ENCODE measurements around the gene CALML4.
"Not testable (repeated sequence)": the region's sequence is repeated elsewhere in the genome, so short reads cannot be mapped to it uniquely, and the experiment has no call there.

CALML4 gene

DNA sequence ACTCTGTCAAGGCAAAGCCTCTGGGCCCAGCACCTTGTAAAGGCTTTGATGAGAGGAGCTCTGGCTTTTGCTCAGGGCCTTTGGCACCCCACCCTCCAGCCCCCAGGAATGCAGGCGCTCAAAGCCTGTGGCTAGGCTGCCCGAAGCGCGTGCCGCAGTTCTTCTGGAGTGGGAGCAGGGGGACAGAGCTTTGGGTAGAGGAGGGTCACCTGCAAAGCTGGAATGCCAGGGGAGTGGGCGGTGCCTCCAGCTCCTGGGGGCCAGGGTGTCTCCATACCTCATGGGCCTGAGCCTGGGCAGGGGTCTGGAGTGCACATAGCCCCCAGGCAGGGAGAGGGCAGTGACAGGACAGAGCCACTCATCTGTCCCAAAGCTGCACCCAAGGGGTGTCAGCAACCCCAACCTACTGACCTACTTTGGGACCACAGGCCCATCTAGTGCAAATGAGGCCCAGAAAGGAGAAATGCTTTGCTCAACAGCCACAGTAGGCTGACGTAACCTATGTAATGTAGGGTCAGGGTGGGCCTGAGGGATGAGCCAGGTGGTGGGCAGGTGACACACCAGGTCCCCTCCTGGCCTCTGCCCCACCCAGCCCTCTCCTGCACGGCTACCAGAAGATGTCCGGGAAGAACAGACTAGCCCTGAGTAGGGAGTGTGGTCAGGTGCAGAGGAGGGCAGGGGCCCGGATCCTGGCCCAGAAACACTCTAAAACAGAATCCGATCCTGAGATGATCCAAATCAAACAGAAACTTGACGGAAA is 2.2 kb upstream of the CALML4 start:
- DNase-seq = no peak

GRCh38 chr15:68206711-68207151 is 1.6 kb upstream of the CALML4 start:
- DNase-seq = no peak

GRCh38 chr15:68205954-68206539 is 915 bp upstream of the CALML4 start:
- DNase-seq = peak; percentile 91 to 93

DNA sequence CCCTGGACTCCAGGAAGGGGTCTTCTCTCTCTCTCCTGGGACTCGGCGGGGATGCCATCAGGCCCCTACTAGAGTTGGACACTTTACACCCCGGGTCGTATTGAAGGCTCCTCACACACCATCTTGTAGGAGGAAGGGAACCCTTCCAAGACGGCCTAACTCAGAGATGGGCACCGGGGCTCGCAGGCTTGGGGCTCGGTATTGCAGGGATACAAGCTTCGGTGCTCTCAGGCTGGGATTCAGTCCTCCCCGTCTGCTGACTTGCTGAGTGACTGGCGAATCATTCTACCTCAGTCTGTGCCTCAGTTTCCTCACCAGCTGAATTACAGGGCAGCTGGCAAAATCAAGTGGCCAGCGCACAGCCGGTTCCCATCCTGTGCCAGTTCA is 419 bp upstream of the CALML4 start:
- no peak for DNase-seq

DNA sequence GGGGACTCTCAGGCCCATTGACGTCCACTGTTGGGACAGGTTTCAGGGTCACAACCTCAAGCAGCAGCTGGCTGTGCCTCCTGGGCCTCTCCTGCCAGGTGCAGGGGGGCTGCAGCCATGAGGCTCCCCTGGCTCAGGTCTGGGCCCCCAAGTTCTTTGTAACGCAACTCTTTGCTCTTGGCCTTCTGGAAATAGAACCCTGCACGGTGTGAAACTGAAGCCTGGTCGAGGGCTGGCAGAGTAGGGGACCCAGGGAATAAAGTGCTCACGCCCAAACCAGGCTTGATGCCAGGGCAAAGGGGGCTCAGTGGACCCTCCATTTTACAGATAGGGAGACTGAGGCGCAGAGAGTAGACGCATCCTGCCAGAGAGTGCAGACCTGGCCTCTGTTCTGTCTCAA is 771 bp downstream of the CALML4 start:
- no peak for DNase-seq

DNA sequence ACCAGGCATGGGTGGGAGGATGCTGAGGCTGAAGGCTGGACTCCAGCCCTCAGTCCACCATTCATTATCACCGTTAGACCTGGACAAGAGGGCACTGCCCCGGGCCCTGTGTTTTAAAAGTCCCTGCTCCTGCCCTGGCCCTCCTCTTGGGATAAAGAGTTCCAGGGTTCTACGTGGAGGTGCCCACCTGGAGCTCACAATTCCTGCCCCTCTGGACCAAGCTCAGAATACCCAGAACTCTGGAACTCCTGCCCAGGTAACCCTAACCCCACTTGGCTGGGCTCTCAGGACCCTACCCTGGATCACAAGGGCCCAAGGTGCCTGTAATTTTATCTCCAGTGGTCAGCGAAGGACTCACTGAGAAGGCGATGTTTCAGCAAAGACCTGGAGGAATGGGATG is 1.2 kb downstream of the CALML4 start:
- no peak for DNase-seq

- DNase-seq = no peak
These were observed 1.6 kb downstream of the CALML4 start for GRCh38 chr15:68203486-68203885.

DNA sequence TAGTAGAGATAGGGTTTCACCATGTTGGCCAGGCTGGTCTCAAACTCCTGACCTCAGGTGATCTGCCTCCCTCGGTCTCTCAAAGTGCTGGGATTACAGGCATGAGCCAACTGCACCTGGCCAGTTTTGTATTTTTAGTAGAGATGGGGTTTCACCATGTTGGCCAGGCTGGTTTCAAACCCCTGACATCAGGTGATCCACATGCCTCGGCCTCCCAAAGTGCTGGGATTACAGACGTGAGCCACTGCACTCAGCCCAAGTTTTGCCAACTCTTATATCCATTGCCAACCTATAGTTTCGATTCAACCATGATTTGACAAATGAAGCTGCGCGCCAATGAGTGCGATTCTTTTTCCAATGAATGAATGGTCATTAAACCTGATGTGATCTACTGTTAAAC is 2.1 kb downstream of the CALML4 start:
- not testable (repeated sequence) for DNase-seq

- no peak for DNase-seq
These were observed 3.3 kb downstream of the CALML4 start for GRCh38 chr15:68201879-68202261.

GRCh38 chr15:68201153-68201878 is 3.8 kb downstream of the CALML4 start:
- DNase-seq = no peak

DNA sequence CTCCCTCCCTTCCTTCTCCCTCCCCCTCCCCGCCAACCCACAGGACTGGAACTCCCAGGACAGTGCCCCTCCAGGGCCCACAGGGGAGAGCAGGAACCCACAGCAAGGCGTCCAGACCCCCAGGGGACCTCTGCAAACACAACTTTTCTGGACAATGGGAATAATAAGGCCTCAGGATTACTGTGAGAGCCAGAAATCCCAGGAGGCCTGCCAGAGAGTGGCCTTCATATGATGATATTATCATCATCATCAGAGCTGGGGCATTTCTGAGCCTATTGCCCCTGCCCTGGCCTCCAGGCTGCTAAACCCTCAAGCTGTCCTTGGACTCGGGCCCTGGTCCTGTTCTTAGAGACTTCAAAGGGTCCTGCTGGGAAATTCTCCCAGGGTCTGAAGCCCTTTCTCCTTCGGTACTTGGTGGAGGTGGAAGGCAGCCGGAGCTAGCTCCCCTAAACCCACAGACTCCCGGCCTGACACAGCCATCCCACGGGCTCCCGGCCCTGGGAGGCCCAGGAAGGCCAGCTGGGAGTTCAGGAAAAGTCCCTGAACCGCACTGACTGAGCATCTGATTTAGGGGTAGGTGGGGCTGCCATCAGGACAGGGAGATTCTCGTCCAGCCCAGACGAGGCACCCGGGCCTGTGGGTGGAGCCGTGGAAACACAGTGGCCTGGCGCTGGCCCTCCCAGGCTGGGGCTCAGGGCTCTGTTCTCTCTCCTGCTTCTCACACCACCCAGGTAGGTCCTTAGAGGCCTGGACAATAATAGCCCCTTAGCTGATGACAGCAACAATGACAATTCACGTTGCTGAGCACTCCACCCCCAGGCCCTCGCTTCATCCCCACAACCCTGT is 4.9 kb downstream of the CALML4 start:
- no peak for DNase-seq

DNA sequence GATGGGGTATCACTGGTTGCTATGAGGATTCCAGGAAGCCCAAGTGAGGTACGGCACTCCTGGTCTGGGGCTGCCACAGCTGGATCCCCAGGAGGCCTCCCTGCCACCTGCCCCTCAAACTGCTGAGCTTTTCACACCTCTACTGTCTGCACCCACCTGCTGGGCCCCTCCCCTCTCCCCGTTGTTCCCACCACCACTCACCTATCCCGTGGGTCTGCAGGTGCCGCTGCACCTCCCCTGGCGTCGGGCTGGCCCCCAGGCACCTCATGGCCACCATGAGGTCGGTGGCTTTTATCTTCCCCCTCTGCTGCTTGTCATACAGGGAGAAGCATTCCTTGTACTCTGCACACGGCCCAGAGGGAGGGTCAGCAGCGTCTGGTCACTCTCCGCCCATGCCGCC is 5.8 kb downstream of the CALML4 start:
- DNase-seq = no peak

GRCh38 chr15:68197661-68198437 is 7.3 kb downstream of the CALML4 start:
- DNase-seq = no peak

DNA sequence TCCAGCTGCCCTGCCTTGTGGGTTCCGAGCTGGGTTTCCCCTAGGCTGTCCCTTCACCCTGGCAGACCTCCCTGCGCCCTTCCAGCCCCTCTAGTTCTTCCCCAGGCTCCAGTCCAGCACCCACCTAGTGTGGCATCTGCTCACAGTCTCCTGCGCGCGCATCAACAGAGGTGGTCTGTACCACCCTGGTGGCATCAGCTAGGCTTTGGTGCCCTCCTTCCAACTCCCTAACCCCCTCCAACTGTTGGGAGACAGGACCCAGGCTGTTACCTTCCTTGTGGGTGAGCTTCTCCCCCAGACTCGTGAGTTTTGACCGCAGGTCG is 8.0 kb downstream of the CALML4 start:
- DNase-seq = no peak

- DNase-seq = no peak
These were observed 8.5 kb downstream of the CALML4 start for GRCh38 chr15:68196445-68197169.

- no peak for DNase-seq
These were observed 9.6 kb downstream of the CALML4 start for GRCh38 chr15:68195336-68196112.

- no peak for DNase-seq
These were observed 12.2 kb downstream of the CALML4 start for GRCh38 chr15:68192804-68193486.

- no peak for DNase-seq
These were observed 13.0 kb downstream of the CALML4 start for GRCh38 chr15:68192117-68192516.

GRCh38 chr15:68191555-68191954 is 13.6 kb downstream of the CALML4 start:
- no peak for DNase-seq

DNA sequence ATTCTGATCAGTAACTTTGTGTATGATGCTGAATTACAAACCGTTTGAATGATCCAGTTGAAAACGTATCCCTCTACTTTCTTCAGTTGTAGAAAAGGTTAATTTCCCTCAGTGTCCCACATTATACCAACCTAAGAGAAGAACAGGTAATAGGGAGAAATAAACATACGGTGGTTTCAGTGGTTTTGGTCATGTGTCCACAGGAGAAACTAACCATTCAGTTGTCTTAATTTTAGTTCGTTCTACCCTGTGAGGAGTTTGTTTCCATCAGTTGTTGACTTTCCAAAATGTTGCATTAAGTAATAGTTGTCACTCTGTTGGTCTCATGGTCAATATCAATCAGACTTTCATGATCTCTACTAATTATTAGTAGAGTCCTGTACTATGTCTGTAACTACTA is 15.1 kb downstream of the CALML4 start:
- no peak for DNase-seq

All from inflammatory macrophage (primary cell).